ENCODE measurements around the gene OXSM. TPM values are rescaled to one million over a fixed set of nuclear protein-coding genes. Genes with fewer than 3 reads are reported as not detected.

The OXSM gene
- total RNA-seq, 4 donors from 2014 or later: 5.1 to 8.2 (median 7.3) TPM

- peaks cover 0 to 4% (median 0%) of the 10 kb centered on the region in 4 donors for H3K4me1 ChIP-seq
- H3K36me3 ChIP-seq: no peaks in the 10 kb centered on the region
- intact Hi-C loops (cut with DNase I): no loop called here
- DNase-seq (ENCODE audit: extremely low spot score): no peak
- H3K4me3 ChIP-seq: no peak overlapping the region
- H3K27me3 ChIP-seq: no peaks in the 10 kb centered on the region
- WGBS: 71% methylated on average over 4 of the region's 4 CpGs
- no peaks in the 10 kb centered on the region for H3K9me3 ChIP-seq
- H3K27ac ChIP-seq (replicated peaks in 1 of 4): no peak overlapping the region
- no peak for TF ChIP-seq POLR2AphosphoS5 (IDR thresholded peaks at IDR 0.05)
- TF ChIP-seq, protein P1, sequence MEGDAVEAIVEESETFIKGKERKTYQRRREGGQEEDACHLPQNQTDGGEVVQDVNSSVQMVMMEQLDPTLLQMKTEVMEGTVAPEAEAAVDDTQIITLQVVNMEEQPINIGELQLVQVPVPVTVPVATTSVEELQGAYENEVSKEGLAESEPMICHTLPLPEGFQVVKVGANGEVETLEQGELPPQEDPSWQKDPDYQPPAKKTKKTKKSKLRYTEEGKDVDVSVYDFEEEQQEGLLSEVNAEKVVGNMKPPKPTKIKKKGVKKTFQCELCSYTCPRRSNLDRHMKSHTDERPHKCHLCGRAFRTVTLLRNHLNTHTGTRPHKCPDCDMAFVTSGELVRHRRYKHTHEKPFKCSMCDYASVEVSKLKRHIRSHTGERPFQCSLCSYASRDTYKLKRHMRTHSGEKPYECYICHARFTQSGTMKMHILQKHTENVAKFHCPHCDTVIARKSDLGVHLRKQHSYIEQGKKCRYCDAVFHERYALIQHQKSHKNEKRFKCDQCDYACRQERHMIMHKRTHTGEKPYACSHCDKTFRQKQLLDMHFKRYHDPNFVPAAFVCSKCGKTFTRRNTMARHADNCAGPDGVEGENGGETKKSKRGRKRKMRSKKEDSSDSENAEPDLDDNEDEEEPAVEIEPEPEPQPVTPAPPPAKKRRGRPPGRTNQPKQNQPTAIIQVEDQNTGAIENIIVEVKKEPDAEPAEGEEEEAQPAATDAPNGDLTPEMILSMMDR (IDR thresholded peaks at IDR 0.05): no peak
- TF ChIP-seq EP300 (IDR thresholded peaks at IDR 0.05): no peak
- no peak for TF ChIP-seq POLR2A (IDR thresholded peaks at IDR 0.05; ENCODE audit: low read depth)
Observed at GRCh38 chr3:25821746-25822573, 32.1 kb downstream of the OXSM start.

- Histone ChIP-seq H3K27me3 (no peaks in the 10 kb centered on the region), H3K36me3 (no peaks in the 10 kb centered on the region), H3K4me1 (peaks cover 0 to 4% (median 0%) of the 10 kb centered on the region in 4 donors), H3K27ac (replicated peaks in 1 of 4) (no peak overlapping the region), H3K9me3 (no peaks in the 10 kb centered on the region), H3K4me3 (no peak overlapping the region)
- DNase-seq (ENCODE audit: extremely low spot score): no peak
- intact Hi-C loops (cut with DNase I): no loop called here
- TF ChIP-seq, protein P1 (IDR thresholded peaks at IDR 0.05): no peak
- no peak for TF ChIP-seq POLR2A (IDR thresholded peaks at IDR 0.05; ENCODE audit: low read depth)
- no peak for TF ChIP-seq POLR2AphosphoS5 (IDR thresholded peaks at IDR 0.05)
- TF ChIP-seq EP300 (IDR thresholded peaks at IDR 0.05): no peak
- 90% methylated on average over 3 of the region's 3 CpGs for WGBS
Observed at GRCh38 chr3:25823314-25823713, 33.4 kb downstream of the OXSM start.

DNA sequence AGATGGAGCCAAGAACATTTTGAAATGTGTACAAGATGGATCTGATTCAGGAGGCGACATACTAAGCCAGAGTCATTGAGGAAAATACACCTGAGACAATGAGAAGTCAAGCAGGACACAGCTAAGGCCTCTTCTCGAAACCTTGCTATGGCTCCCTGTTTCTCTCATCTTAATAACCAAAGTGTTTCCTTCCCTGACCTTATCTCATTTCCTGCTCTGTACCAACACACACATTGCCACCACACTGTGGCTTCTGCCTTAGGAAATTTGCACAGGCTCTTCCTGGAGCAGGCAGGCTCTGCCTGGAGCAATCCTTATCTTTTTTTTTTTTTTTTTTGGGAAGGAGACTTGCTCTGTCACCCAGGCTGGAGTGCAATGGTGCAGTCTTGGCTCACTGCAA is 36.6 kb downstream of the OXSM start:
- DNase-seq (ENCODE audit: extremely low spot score): no peak
- no peak overlapping the region for H3K27ac ChIP-seq (replicated peaks in 1 of 4)
- no peaks in the 10 kb centered on the region for H3K27me3 ChIP-seq
- WGBS: 57% methylated on average over 2 of the region's 2 CpGs
- intact Hi-C loops (cut with DNase I): no loop called here
- no peak overlapping the region for H3K4me3 ChIP-seq
- TF ChIP-seq, protein P1 (IDR thresholded peaks at IDR 0.05): no peak
- TF ChIP-seq EP300 (IDR thresholded peaks at IDR 0.05) (no peak), POLR2AphosphoS5 (IDR thresholded peaks at IDR 0.05) (no peak), POLR2A (IDR thresholded peaks at IDR 0.05; ENCODE audit: low read depth) (no peak)
- H3K36me3 ChIP-seq: no peaks in the 10 kb centered on the region
- no peaks in the 10 kb centered on the region for H3K9me3 ChIP-seq
- peaks cover 0 to 5% (median 0%) of the 10 kb centered on the region in 4 donors for H3K4me1 ChIP-seq

DNA sequence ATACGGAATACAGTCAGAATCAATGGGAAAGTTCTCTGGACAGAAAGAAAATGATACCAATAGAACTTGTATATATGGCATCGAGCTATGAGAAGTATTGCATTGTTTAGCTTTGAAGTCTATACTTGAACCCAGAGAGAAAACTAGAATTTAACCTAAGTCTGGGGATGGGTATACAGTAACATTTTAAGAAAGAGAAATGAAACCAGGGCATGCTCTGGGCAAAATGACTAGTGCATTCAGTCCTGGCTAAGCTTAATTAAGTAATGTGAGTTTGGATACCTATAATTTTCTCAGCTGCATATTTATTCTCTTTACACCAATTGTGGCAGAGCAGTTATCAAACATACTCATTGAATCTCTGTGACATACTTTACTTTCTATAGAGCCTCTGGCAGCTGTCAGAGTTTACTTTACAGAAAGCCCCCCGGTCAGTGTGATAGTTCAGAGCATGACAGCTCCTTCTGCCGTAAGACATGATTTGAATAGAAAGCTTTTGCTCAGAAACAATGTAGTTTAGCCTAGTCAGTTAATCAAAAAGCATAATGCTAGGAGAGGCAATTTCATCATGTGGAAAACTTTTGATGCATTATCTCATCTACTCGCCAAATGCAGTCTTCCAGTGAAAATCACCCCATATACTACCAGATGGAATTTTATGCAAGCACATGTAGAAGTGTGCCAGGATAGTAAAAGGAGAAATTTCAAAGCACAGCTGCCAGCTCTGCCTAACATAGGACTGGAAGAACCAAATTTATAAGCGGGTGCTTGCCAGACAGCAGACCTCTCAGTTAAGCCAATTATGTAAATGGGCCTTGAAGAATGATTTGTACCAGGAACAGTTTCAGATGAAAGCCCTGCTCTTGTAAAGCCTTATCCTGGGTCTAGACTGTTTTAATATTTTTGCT is 40.7 kb downstream of the OXSM start:
- Histone ChIP-seq H3K9me3 (no peaks in the 10 kb centered on the region), H3K4me1 (peaks cover 0 to 5% (median 0%) of the 10 kb centered on the region in 4 donors), H3K27ac (replicated peaks in 1 of 4) (no peak overlapping the region), H3K27me3 (no peaks in the 10 kb centered on the region), H3K4me3 (no peak overlapping the region), H3K36me3 (no peaks in the 10 kb centered on the region)
- TF ChIP-seq POLR2AphosphoS5 (IDR thresholded peaks at IDR 0.05): no peak
- no peak for TF ChIP-seq EP300 (IDR thresholded peaks at IDR 0.05)
- TF ChIP-seq, protein P1 (IDR thresholded peaks at IDR 0.05): no peak
- no peak for TF ChIP-seq POLR2A (IDR thresholded peaks at IDR 0.05; ENCODE audit: low read depth)
- 82% methylated on average over 6 of the region's 6 CpGs for WGBS
- DNase-seq (ENCODE audit: extremely low spot score): no peak
- intact Hi-C loops (cut with DNase I): no loop called here

Measured in esophagus muscularis mucosa (tissue), 4 donors.